GM18520 (cell line): ENCODE results near the gene IP6K3.

Experiments
- ATAC-seq: cut with Tn5 transposase; IDR thresholded peaks from one replicate; pipeline ENCODE4 v1.9.1; 2021; ENCODE audit not compliant: unreplicated experiment

The IP6K3 gene

GRCh38 chr6:33725891-33726673 lies 20.6 kb downstream of the IP6K3 start:
- no peak for ATAC-seq

DNA sequence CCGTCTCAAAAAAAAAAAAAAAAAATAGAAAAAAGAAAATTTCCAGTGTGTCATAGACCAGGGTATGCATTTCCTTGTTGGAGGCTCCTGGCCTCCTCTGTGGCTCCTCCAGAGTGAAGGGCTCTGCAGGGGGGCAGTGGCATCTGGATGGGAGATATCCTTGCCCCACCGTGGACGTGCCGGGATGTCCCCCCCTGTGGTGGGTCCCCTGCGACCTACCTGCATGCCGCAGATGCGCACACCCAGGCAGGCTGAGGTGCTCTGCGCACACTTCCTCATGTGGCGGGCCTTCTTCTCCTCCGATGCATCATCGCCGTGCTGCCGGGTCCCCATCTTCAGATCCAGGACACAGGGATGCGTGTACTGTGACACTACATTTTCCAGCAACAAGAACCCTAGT lies 21.5 kb downstream of the IP6K3 start:
- ATAC-seq: no peak

GRCh38 chr6:33724102-33725023 lies 22.3 kb downstream of the IP6K3 start:
- no peak for ATAC-seq

GRCh38 chr6:33723371-33724085 lies 23.2 kb downstream of the IP6K3 start:
- no peak for ATAC-seq

DNA sequence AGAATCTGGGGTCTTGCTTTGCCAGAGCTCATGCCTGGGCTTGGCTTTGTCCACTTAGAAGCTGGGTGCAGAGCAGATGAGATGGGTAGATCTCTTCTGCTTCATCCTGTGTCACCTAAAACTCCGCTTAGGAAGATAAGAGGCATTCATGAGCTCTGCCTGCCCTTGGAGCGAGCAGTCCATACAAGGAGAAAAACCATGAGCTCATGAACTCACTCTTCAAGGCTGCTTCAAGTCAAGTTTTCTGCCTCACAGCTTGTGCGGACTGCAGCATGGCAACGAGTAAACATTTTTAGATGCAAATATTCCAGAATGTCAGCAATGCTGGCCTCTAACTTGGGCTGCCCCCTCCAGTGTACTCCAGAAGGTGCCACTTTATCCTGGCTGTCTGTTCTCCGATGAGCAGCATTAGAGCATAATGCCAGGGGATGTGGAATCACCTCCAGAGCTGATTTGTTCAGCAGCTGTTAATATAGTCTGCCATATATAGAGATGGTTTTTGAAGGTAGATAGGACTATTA lies 24.5 kb downstream of the IP6K3 start:
- ATAC-seq: no peak

DNA sequence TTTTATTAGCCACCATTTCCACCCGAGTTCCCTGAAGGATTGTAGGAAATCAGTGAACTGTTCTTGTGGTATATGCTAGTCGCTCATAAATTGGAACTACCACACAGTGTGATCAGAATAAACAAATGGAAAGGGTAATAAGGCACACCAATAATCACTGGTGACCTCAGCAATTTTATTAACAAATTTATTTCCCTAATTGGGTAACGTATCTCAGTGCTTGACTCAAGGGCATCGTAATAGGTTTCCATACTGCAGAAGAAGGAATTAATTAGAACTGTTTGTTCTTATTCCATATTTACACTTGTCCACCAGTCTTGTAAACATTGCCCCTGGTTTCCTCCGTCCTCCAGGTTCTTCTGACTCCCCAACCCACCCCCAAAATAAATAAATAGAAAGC lies 25.2 kb downstream of the IP6K3 start:
- no peak for ATAC-seq

GRCh38 chr6:33720998-33721397 lies 25.7 kb downstream of the IP6K3 start:
- no peak for ATAC-seq

- ATAC-seq: no peak
Observed at GRCh38 chr6:33719326-33719987, 27.2 kb downstream of the IP6K3 start.

GRCh38 chr6:33718713-33719112 lies 28.0 kb downstream of the IP6K3 start:
- no peak for ATAC-seq

DNA sequence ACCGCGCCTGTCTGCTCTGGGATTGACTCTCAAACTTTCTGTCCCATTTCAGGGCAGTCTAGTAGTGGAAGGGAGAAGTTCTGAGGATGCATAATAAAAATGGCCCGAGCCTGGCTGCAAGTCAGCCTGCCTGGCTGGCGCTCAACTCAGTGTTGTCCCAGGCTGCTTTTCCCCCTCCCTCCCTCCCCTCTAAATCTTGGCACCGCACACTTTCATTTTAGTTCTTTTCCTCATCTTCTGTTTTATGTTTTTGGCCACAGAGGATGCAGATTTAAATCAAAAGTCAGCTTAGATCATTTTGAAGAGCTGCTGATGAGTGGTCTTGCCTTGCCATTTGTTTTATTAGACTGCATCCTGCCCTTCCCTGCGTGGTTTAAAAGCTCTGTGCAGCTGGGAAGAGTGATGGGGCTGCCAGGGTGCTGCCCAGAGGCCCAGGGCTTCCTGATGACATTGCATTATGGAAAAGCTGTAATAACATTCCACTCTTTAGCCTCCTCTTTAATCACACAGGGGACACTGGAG lies 28.7 kb downstream of the IP6K3 start:
- no peak for ATAC-seq

GRCh38 chr6:33716890-33717632 lies 29.6 kb downstream of the IP6K3 start:
- ATAC-seq: no peak

DNA sequence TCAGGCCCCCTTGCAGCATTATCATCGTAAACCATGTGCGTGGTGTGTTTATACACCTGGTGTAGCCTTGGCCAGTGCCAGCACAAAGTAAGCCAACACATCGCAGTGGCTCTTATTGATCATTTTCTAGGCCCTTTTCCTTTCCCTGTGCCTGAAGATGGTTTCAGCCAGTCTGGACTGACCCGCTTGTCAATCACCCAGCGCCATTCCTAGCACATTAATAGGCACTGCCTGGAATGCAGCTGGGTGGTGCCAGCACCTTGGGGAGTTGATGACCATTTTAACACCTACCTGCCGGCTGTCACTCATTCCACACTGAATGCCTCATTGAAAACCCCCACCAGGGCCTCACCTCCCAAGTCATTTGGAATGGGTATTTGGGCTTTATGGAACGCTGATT lies 30.3 kb downstream of the IP6K3 start:
- ATAC-seq: no peak

GRCh38 chr6:33714385-33715040 lies 32.2 kb downstream of the IP6K3 start:
- no peak for ATAC-seq

- ATAC-seq: no peak
Observed at GRCh38 chr6:33713786-33714185, 32.9 kb downstream of the IP6K3 start.

DNA sequence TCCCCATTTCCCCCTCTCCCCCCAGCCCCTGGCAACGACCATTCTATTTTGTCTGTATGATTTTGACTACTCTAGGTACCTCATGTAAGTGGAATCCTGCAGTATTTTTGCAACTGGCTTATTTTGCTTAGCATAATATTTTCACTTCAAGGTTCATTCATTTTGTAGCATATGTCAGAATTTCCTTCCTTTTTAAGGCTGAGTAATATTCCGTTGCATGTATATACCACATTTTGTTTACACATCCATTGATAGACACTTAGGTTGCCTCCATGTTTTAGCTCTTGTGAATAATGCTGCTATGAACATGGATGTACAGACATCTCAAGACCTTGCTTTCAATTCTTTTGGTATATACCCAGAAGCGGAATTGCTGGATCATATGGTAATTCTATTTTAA lies 33.8 kb downstream of the IP6K3 start:
- no peak for ATAC-seq

DNA sequence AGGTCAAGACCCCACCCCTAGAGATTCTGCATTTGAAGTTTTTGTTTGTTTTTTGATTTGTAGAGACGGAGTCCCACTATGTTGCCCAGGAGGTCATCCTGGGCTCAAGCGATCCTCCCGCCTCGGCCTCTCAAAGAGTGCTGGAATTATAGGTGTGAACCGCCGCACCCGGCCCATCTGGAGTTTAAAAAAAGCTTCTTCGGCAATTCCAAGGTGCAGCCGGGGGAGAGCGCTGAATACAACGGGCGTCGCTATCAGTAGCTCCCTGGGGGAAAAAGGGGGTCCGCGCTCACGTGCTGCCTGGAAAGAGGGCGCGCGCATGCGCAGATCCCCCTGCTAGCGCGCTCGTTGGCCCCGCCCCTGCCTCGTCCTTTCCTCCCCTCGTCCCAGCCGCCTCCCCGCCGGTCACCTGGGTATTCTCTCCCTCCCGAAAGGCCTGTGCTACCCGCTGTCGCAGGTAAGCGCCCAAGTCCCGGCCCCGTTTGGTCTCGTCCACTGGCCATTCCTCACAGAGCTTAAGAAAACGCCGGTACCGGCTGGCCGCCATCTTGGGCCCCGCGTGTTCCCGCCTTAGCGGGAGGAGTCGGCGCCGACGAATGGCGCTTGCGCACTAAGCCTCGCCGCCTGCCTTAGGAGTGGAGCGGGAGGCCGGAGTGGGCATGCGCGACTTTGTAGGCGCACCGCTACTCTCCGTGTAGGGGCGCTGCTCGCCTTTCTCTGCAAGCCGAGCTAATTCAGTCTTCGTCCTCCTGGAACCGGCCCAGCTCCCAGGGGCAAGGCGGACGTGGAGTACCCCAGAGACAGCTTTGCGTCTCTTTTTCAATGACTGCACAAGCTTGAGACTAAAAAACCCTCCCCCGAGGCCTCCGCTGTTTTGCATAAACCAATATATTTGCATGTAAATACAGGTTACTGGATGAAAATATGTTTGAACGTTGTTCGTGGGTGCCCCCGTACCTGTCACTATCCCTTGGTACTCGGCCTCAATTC lies 35.3 kb downstream of the IP6K3 start, which contains the start of gene UQCC2:
TSS of gene UQCC2 (minus strand) at position 561 of the 990 bp plus-strand sequence. CDS start at position 547, 14 bp downstream.
- peak; percentile 76 for ATAC-seq

GRCh38 chr6:33710296-33711121 lies 36.2 kb downstream of the IP6K3 start:
- ATAC-seq: no peak
